ENCODE results near the gene GGACT. TPM values are rescaled to one million over a fixed set of nuclear protein-coding genes. Genes with fewer than 3 reads are reported as not detected.

Gene GGACT
- total RNA-seq, 4 donors from 2014 or later, result 8.8 to 37.4 (median 9.7) TPM

GRCh38 chr13:100634696-100635095 lies 46.1 kb upstream of the GGACT start:
- no peak overlapping the region for H3K4me3 ChIP-seq
- H3K4me1 ChIP-seq, result no peaks in the 10 kb centered on the region

GRCh38 chr13:100633461-100633860 lies 44.9 kb upstream of the GGACT start:
- TF ChIP-seq POLR2A (IDR thresholded peaks at IDR 0.05) (no peak), CTCF (IDR thresholded peaks at IDR 0.05) (no peak)
- H3K27ac ChIP-seq, result no peak overlapping the region

More at GRCh38 chr13:100634696-100635095, 46.1 kb upstream of the GGACT start:
- no peak for TF ChIP-seq CTCF (IDR thresholded peaks at IDR 0.05)
- TF ChIP-seq POLR2A (IDR thresholded peaks at IDR 0.05), result no peak
- DNase-seq, result no peak
- Histone ChIP-seq H3K9me3 (no peaks in the 10 kb centered on the region), H3K36me3 (peaks cover 0 to 47% (median 0%) of the 10 kb centered on the region in 3 donors), H3K27me3 (no peaks in the 10 kb centered on the region), H3K27ac (no peak overlapping the region)

DNA sequence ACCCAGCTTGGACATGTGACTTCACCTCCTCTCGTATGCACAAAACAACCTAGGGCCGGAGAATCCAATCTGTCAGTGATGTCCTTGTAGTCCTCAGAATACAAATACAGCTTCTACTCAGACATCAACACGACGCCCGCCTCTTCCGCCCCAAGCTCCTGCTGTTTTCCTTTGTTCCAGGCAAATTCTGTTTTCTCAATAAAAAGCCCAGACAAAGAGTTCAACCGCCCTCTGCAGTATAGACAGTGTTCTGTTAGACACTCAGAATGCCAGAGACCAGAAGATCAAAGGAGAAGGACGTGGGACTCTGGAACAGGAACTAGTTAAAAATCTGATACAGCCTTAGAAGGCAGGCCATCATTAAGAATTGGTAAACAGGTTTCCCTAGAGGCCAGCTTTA lies 42.0 kb upstream of the GGACT start:
- Histone ChIP-seq H3K27ac (no peak overlapping the region), H3K27me3 (no peaks in the 10 kb centered on the region), H3K4me1 (no peaks in the 10 kb centered on the region), H3K36me3 (peaks cover 0 to 45% (median 0%) of the 10 kb centered on the region in 3 donors), H3K9me3 (no peaks in the 10 kb centered on the region), H3K4me3 (no peak overlapping the region)
- TF ChIP-seq POLR2A (IDR thresholded peaks at IDR 0.05) (no peak), CTCF (IDR thresholded peaks at IDR 0.05) (no peak)
- DNase-seq, result no peak

More at GRCh38 chr13:100633461-100633860, 44.9 kb upstream of the GGACT start:
- no peak for DNase-seq
- Histone ChIP-seq H3K36me3 (peaks cover 0 to 54% (median 0%) of the 10 kb centered on the region in 3 donors), H3K27me3 (no peaks in the 10 kb centered on the region), H3K9me3 (no peaks in the 10 kb centered on the region), H3K4me3 (no peak overlapping the region), H3K4me1 (no peaks in the 10 kb centered on the region)

- H3K27ac ChIP-seq, result no peak overlapping the region
- H3K27me3 ChIP-seq, result no peaks in the 10 kb centered on the region
- no peaks in the 10 kb centered on the region for H3K4me1 ChIP-seq
- TF ChIP-seq POLR2A (IDR thresholded peaks at IDR 0.05) (no peak), CTCF (IDR thresholded peaks at IDR 0.05) (no peak)
- no peak for DNase-seq
- no peaks in the 10 kb centered on the region for H3K9me3 ChIP-seq
- H3K36me3 ChIP-seq, result peaks cover 0 to 42% (median 0%) of the 10 kb centered on the region in 3 donors
- H3K4me3 ChIP-seq, result no peak overlapping the region
Observed at GRCh38 chr13:100627120-100627519, 38.5 kb upstream of the GGACT start.

DNA sequence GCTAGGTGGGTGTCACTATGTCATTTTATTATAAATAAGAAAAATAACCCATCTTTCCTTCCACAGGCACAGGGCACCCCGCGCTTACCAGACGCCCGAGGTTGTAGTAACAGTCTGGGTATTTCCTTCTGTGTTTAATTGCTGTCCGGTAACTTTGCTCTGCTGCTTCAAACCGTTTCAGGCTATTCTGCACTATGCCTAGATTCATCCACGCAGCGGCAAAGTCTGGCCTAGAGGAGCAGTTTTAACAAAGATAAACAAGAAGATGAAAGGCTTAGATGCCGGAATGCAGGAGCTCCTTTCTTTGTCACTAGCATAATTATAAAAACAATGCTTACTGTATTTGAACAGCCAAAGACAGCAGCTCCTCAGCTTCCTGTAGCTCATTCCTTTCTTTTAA lies 36.9 kb upstream of the GGACT start:
- DNase-seq, result no peak
- H3K27ac ChIP-seq, result no peak overlapping the region
- no peaks in the 10 kb centered on the region for H3K4me1 ChIP-seq
- peaks cover 0 to 39% (median 0%) of the 10 kb centered on the region in 3 donors for H3K36me3 ChIP-seq
- no peaks in the 10 kb centered on the region for H3K9me3 ChIP-seq
- H3K27me3 ChIP-seq, result no peaks in the 10 kb centered on the region
- H3K4me3 ChIP-seq, result no peak overlapping the region
- TF ChIP-seq CTCF (IDR thresholded peaks at IDR 0.05) (no peak), POLR2A (IDR thresholded peaks at IDR 0.05) (no peak)

DNA sequence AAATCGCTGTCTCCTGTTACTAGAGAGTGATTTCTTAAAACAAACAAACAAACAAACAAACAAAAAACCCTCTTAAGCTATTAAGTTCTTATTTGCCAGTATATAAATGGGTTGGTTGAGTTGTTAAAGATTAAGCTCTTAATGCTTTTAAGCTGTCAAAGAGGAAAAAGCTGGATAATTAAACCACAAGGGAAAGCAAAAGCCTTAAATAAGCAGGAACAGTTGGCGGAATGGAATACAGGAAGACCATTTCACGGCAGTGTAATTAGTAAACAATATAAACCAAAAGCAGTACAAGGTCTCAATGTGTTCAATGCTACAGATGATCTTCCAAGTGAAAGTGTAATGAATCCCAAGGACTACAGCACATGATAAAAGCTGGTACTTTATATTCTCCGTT lies 32.2 kb upstream of the GGACT start:
- H3K4me3 ChIP-seq, result no peak overlapping the region
- no peaks in the 10 kb centered on the region for H3K9me3 ChIP-seq
- no peaks in the 10 kb centered on the region for H3K27me3 ChIP-seq
- no peak for DNase-seq
- H3K36me3 ChIP-seq, result peaks cover 0 to 11% (median 0%) of the 10 kb centered on the region in 3 donors
- H3K4me1 ChIP-seq, result no peaks in the 10 kb centered on the region
- H3K27ac ChIP-seq, result no peak overlapping the region
- TF ChIP-seq POLR2A (IDR thresholded peaks at IDR 0.05) (no peak), CTCF (IDR thresholded peaks at IDR 0.05) (no peak)

All from Peyer's patch (tissue), 4 donors.